Astrocyte of the spinal cord (primary cell): Measurements from ENCODE around the gene CHRNA9.
"Not testable (repeated sequence)": the region's sequence is repeated elsewhere in the genome, so short reads cannot be mapped to it uniquely, and the experiment has no call there.

ENCODE experiments used
- DNase-seq: peaks from one replicate; pipeline ENCODE4 v3.0.0; 2011; ENCODE audit warnings: low read depth, low spot score
- H3K4me3 ChIP-seq: 2 replicates; pipeline ENCODE4 v1.5.1; 2011; ENCODE audit warnings: low read depth, mild to moderate bottlenecking, low read length, moderate library complexity
- in situ Hi-C: cut with HindIII; loops from 2 replicates; pipeline ENCODE4 v1.10.0; 2017; ENCODE audit warnings: low sequenced_read_pairs
- TF ChIP-seq, protein P1 (sequence below): IDR thresholded peaks from 2 replicates; pipeline ENCODE4 v1.5.1; 2012; ENCODE audit warnings: low read depth, mild to moderate bottlenecking, low read length, inconsistent platforms

Gene CHRNA9

GRCh38 chr4:40294339-40294738, 40.8 kb upstream of the CHRNA9 start:
- DNase-seq = no peak
- TF ChIP-seq, protein P1, sequence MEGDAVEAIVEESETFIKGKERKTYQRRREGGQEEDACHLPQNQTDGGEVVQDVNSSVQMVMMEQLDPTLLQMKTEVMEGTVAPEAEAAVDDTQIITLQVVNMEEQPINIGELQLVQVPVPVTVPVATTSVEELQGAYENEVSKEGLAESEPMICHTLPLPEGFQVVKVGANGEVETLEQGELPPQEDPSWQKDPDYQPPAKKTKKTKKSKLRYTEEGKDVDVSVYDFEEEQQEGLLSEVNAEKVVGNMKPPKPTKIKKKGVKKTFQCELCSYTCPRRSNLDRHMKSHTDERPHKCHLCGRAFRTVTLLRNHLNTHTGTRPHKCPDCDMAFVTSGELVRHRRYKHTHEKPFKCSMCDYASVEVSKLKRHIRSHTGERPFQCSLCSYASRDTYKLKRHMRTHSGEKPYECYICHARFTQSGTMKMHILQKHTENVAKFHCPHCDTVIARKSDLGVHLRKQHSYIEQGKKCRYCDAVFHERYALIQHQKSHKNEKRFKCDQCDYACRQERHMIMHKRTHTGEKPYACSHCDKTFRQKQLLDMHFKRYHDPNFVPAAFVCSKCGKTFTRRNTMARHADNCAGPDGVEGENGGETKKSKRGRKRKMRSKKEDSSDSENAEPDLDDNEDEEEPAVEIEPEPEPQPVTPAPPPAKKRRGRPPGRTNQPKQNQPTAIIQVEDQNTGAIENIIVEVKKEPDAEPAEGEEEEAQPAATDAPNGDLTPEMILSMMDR = no peak
- H3K4me3 ChIP-seq = no peak overlapping the region
- in situ Hi-C loops = no loop called here

DNA sequence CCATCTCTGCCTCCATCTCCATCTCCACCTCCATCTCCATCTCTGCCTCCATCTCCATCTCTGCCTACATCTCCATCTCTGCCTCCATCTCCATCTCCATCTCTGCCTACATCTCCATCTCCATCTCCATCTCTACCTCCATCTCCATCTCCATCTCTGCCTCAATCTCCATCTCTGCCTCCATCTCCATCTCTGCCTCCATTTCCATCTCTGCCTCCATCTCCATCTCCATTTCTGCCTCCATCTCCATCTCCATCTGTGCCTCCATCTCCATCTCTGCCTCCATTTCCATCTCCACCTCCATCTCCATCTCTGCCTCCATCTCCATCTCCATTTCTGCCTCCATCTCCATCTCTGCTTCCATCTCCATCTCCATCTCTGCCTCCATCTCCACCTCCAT, 40.1 kb upstream of the CHRNA9 start:
- in situ Hi-C loops, DNase-seq: not testable (repeated sequence)

DNA sequence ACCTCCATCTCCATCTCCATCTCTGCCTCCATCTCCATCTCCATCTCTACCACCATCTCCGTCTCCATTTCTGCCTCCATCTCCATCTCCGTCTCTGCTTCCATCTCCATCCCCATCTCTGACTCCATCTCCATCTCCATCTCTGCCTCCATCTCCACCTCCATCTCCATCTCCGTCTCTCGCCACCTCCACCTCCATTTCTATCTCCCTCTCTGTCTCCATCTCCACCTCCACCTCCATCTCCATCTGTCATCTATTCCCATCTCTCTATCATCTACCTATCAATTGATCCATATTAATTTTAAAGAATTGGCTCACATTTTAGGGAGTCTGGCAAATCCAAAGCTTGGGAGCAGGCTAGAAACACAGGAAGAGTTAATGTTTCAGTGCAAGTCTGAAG, 39.6 kb upstream of the CHRNA9 start:
- in situ Hi-C loops = no loop called here
- H3K4me3 ChIP-seq = no peak overlapping the region
- no peak for DNase-seq
- TF ChIP-seq, protein P1 = no peak

More for the DNA sequence above, 40.1 kb upstream of the CHRNA9 start:
- H3K4me3 ChIP-seq = not testable (repeated sequence)

GRCh38 chr4:40299126-40299525, 36.0 kb upstream of the CHRNA9 start:
- in situ Hi-C loops = no loop called here
- TF ChIP-seq, protein P1 = no peak
- H3K4me3 ChIP-seq = no peak overlapping the region
- DNase-seq = no peak

- TF ChIP-seq, protein P1 = no peak
- no peak for DNase-seq
- in situ Hi-C loops = no loop called here
- no peak overlapping the region for H3K4me3 ChIP-seq
Observed at GRCh38 chr4:40299811-40300292, 35.3 kb upstream of the CHRNA9 start.

- no peak overlapping the region for H3K4me3 ChIP-seq
- in situ Hi-C loops = no loop called here
- TF ChIP-seq, protein P1 = no peak
- no peak for DNase-seq
Observed at GRCh38 chr4:40300371-40301162, 34.6 kb upstream of the CHRNA9 start.

GRCh38 chr4:40301603-40302002, 33.5 kb upstream of the CHRNA9 start:
- no peak overlapping the region for H3K4me3 ChIP-seq
- in situ Hi-C loops = no loop called here
- TF ChIP-seq, protein P1 = no peak
- DNase-seq = no peak
